ENCODE data around the gene EDDM13.

EDDM13 gene

DNA sequence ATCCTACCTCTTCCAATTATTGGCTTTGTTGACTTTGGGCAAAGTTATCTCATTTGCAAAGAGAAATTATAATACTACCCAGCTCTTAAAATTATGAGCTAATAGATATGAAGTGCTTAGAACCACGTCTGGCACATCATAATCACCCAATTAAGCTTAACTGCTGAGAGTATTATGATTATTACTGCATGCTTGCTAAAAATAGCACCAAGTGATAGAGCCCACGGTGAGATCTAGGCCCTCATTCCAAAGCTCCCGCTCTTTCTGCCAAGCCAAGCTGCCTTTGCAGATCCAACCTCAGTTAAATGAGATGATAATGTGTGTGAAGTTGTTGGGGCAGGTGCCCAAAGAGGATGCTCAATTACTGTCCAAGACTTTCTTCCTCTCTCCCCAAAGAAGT, 6.5 kb upstream of the EDDM13 start:
- H3K4me1 ChIP-seq (ENCODE audit: control insufficient read depth, insufficient read depth, low read length) = no peaks in the 10 kb centered on the region
- no peaks in the 10 kb centered on the region for H3K27me3 ChIP-seq (ENCODE audit: control insufficient read depth, insufficient read depth, low read length)
- H3K36me3 ChIP-seq (ENCODE audit: control insufficient read depth, insufficient read depth, low read length) = no peaks in the 10 kb centered on the region
- no peak overlapping the region for H3K4me3 ChIP-seq (ENCODE audit: low read length)
- H3K9ac ChIP-seq (ENCODE audit: low read length) = no peak overlapping the region
- no peaks in the 10 kb centered on the region for H3K9me3 ChIP-seq (ENCODE audit: control insufficient read depth, low read length)

DNA sequence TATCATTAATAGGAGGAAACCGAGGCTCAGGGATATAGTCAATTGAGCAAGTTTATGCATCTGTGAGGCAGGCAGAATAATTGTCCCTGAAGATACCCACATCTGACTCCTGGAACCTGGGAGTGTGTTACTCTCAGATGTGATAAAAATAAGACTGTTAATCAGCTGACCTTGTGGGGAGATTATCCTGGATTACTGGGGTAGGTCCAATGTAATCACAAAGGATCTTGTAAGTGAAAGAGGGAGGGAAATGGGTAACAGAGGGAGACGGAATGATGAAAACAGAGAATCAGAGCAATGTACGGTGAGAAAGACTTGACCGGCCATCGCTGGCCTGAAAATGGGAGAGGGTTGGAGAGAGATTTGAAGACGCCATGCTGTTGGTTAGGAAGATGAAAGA, 3.2 kb upstream of the EDDM13 start:
- Histone ChIP-seq H3K36me3 (ENCODE audit: control insufficient read depth, insufficient read depth, low read length) (no peaks in the 10 kb centered on the region), H3K4me1 (ENCODE audit: control insufficient read depth, insufficient read depth, low read length) (no peaks in the 10 kb centered on the region), H3K27me3 (ENCODE audit: control insufficient read depth, insufficient read depth, low read length) (no peaks in the 10 kb centered on the region), H3K4me3 (ENCODE audit: low read length) (no peak overlapping the region), H3K9ac (ENCODE audit: low read length) (no peak overlapping the region), H3K9me3 (ENCODE audit: control insufficient read depth, low read length) (no peaks in the 10 kb centered on the region)

DNA sequence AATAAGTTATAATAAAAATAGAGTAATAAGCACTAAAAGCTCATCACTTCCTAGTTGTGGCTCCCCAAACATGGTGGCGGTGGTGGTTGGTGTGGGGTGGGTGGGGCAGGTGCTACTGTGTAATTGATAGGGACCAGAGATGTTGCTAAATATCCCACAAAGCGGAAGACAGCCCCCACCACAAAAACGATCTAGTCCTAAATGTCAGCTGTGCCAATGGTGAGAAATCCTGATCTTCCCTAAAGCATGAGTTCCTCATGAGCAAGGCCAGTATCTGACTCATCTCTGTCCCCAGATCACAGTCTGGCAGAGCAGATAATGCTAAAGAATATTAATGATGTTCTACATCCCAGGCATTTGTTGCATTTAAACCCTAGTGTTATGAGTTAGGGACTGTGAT, 1.9 kb upstream of the EDDM13 start:
- Histone ChIP-seq H3K4me3 (ENCODE audit: low read length) (no peak overlapping the region), H3K4me1 (ENCODE audit: control insufficient read depth, insufficient read depth, low read length) (no peaks in the 10 kb centered on the region), H3K27me3 (ENCODE audit: control insufficient read depth, insufficient read depth, low read length) (no peaks in the 10 kb centered on the region), H3K36me3 (ENCODE audit: control insufficient read depth, insufficient read depth, low read length) (no peaks in the 10 kb centered on the region), H3K9me3 (ENCODE audit: control insufficient read depth, low read length) (no peaks in the 10 kb centered on the region), H3K9ac (ENCODE audit: low read length) (no peak overlapping the region)

DNA sequence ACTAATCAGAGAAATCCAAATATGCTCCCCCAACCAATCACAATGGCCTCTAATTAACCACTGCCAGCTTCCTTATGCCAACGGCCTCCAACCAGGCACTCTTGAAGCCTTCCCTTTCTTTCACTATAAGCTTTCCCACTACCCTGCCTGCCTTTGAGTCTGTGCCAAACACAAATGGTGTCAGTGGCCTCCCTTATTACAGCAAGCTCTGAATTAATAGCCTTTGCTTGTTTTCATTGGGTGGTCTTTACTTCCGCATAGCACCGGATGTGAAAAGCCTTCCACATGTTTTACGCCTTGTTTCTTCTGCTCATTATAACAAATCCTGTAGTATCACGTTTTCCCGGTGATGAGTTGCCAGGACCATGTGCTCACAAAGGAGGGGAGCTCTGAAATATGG, 1.4 kb upstream of the EDDM13 start:
- no peaks in the 10 kb centered on the region for H3K27me3 ChIP-seq (ENCODE audit: control insufficient read depth, insufficient read depth, low read length)
- H3K9ac ChIP-seq (ENCODE audit: low read length) = no peak overlapping the region
- H3K4me1 ChIP-seq (ENCODE audit: control insufficient read depth, insufficient read depth, low read length) = no peaks in the 10 kb centered on the region
- no peaks in the 10 kb centered on the region for H3K36me3 ChIP-seq (ENCODE audit: control insufficient read depth, insufficient read depth, low read length)
- no peak overlapping the region for H3K4me3 ChIP-seq (ENCODE audit: low read length)
- H3K9me3 ChIP-seq (ENCODE audit: control insufficient read depth, low read length) = no peaks in the 10 kb centered on the region

DNA sequence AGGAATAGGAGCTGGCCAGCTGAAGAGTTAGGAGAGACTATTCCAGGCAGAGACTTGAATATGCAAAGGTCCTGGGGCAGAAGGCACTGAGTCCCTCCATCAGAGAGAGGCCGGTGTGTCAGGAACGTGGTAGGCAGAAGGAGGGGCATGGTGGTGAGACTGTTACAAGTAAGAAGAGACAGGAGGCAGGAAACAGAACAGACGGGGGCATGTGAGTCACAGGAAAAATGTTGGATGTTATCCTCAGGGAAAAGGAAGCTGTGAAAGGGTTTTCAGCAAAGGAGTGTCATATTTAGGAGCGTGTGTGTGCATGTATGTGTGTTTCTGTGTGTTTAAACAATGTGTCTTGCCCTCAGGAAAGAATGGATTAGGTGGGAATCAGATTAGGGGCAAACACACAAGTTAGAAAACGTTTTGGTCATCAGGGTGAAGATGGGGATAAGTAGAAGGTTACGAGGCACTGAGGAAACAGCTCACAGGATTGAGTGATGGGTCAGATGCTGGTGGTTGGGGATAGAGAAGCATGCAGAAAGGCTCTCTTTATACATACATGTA, 1.1 kb downstream of the EDDM13 start:
- H3K9me3 ChIP-seq (ENCODE audit: control insufficient read depth, low read length) = no peaks in the 10 kb centered on the region
- no peak overlapping the region for H3K4me3 ChIP-seq (ENCODE audit: low read length)

DNA sequence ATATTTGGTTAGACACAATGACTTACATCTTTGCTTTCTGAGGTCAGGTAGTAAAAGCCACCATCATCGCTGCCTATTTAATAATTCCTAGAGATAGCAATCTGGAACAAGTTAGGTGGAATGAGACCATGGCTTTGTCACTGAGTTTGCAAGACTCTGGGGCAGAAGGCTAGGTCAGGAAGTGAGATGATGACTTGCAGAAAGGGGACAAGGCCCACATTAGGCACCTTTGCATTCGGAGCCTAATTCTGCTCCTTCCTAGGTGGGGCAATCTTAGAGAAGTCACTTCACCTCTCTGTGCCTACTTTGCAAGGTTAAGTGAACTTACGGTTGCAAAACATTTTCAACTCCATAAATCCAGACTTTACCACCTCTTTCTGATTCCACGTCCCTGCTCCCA, 10.3 kb downstream of the EDDM13 start:
- no peak overlapping the region for H3K4me3 ChIP-seq (ENCODE audit: low read length)
- H3K9ac ChIP-seq (ENCODE audit: low read length) = no peak overlapping the region
- no peaks in the 10 kb centered on the region for H3K9me3 ChIP-seq (ENCODE audit: control insufficient read depth, low read length)
- H3K36me3 ChIP-seq (ENCODE audit: control insufficient read depth, insufficient read depth, low read length) = no peaks in the 10 kb centered on the region
- no peaks in the 10 kb centered on the region for H3K27me3 ChIP-seq (ENCODE audit: control insufficient read depth, insufficient read depth, low read length)
- no peaks in the 10 kb centered on the region for H3K4me1 ChIP-seq (ENCODE audit: control insufficient read depth, insufficient read depth, low read length)

More for the DNA sequence above, 1.1 kb downstream of the EDDM13 start:
- Histone ChIP-seq H3K4me1 (ENCODE audit: control insufficient read depth, insufficient read depth, low read length) (no peaks in the 10 kb centered on the region), H3K9ac (ENCODE audit: low read length) (no peak overlapping the region), H3K36me3 (ENCODE audit: control insufficient read depth, insufficient read depth, low read length) (no peaks in the 10 kb centered on the region), H3K27me3 (ENCODE audit: control insufficient read depth, insufficient read depth, low read length) (no peaks in the 10 kb centered on the region)

DNA sequence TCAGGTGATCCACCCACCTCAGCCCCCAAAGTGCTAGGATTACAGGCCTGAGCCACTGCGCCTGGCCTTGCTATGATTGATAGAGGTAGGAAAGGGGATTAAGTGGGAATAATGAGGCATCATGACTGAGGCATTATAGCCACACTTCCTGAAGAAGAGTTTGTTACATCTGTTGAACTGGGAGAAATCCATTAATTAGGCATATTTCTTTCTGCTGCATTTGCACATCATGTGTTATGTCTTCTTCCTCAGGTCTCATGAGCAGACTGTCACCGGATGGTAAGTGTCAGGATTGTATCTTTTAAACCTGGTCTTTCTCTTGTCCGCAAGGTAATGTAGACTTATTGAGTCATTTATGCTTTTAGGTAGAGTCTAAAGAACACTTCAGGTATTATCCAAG, 12.2 kb downstream of the EDDM13 start:
- Histone ChIP-seq H3K36me3 (ENCODE audit: control insufficient read depth, insufficient read depth, low read length) (no peaks in the 10 kb centered on the region), H3K4me3 (ENCODE audit: low read length) (no peak overlapping the region), H3K9me3 (ENCODE audit: control insufficient read depth, low read length) (no peaks in the 10 kb centered on the region), H3K27me3 (ENCODE audit: control insufficient read depth, insufficient read depth, low read length) (no peaks in the 10 kb centered on the region), H3K4me1 (ENCODE audit: control insufficient read depth, insufficient read depth, low read length) (no peaks in the 10 kb centered on the region), H3K9ac (ENCODE audit: low read length) (no peak overlapping the region)

DNA sequence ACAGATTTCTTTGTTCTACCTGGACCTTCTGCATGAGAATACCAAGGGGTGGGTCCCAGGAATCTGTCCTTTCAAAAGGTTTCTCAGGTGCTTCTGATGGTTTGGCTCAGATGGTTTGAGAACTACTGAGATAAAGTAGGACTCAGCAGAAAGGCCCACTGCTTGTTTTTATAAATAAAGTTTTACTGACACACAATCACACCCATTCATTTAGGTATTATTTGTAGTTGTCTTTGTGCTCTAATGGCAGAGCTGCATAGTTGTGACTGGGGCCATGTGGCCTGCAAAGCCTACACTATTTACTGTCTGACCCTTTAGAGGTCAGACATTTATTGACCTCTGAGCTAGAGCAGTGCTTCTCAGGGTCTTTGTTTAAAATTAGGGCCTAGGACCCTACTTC, 17.6 kb downstream of the EDDM13 start:
- H3K36me3 ChIP-seq (ENCODE audit: control insufficient read depth, insufficient read depth, low read length) = no peaks in the 10 kb centered on the region
- no peaks in the 10 kb centered on the region for H3K4me1 ChIP-seq (ENCODE audit: control insufficient read depth, insufficient read depth, low read length)
- no peaks in the 10 kb centered on the region for H3K9me3 ChIP-seq (ENCODE audit: control insufficient read depth, low read length)
- no peak overlapping the region for H3K9ac ChIP-seq (ENCODE audit: low read length)
- no peak overlapping the region for H3K4me3 ChIP-seq (ENCODE audit: low read length)
- H3K27me3 ChIP-seq (ENCODE audit: control insufficient read depth, insufficient read depth, low read length) = no peaks in the 10 kb centered on the region

DNA sequence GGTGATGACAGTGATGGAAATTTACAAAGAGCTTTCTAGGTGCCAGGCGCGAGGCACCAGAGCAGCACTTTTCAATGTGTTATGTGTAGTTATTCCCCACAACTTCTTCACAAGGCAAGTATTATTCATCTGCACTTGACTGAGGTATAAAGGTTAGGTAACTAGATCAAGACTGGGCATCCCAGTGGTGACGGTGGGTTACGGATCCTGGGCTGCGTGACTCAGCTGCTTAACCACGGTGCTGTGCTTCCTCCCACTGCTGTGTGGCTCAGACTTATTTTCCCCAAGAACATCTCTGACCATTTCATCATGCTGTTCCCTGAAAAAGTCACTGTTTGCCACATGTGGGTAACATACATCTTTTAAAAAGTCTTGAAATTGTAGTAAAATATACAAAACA, 19.3 kb downstream of the EDDM13 start:
- H3K36me3 ChIP-seq (ENCODE audit: control insufficient read depth, insufficient read depth, low read length) = no peaks in the 10 kb centered on the region
- no peak overlapping the region for H3K4me3 ChIP-seq (ENCODE audit: low read length)
- H3K9me3 ChIP-seq (ENCODE audit: control insufficient read depth, low read length) = no peaks in the 10 kb centered on the region
- H3K9ac ChIP-seq (ENCODE audit: low read length) = no peak overlapping the region
- no peaks in the 10 kb centered on the region for H3K27me3 ChIP-seq (ENCODE audit: control insufficient read depth, insufficient read depth, low read length)
- no peaks in the 10 kb centered on the region for H3K4me1 ChIP-seq (ENCODE audit: control insufficient read depth, insufficient read depth, low read length)

DNA sequence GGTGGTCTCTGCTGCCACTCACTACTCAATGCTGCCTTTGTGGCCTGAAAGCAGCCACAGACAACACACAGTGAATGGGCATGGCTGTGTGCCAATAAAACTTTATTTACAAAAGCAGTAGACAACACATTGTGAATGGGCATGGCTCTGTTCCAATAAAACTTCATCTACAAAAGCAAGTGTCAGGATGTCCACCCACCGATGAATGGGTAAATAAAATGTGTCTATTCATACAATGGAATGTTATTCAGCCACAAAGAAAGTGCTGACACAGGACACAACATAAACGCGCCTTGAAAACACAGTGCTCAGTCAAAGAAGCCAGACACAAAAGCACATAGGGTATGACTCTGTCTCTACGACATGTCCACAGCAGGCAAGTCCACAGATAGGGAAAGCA, 22.0 kb downstream of the EDDM13 start:
- no peaks in the 10 kb centered on the region for H3K9me3 ChIP-seq (ENCODE audit: control insufficient read depth, low read length)
- no peak overlapping the region for H3K9ac ChIP-seq (ENCODE audit: low read length)
- H3K36me3 ChIP-seq (ENCODE audit: control insufficient read depth, insufficient read depth, low read length) = no peaks in the 10 kb centered on the region
- no peaks in the 10 kb centered on the region for H3K27me3 ChIP-seq (ENCODE audit: control insufficient read depth, insufficient read depth, low read length)
- no peak overlapping the region for H3K4me3 ChIP-seq (ENCODE audit: low read length)
- no peaks in the 10 kb centered on the region for H3K4me1 ChIP-seq (ENCODE audit: control insufficient read depth, insufficient read depth, low read length)

DNA sequence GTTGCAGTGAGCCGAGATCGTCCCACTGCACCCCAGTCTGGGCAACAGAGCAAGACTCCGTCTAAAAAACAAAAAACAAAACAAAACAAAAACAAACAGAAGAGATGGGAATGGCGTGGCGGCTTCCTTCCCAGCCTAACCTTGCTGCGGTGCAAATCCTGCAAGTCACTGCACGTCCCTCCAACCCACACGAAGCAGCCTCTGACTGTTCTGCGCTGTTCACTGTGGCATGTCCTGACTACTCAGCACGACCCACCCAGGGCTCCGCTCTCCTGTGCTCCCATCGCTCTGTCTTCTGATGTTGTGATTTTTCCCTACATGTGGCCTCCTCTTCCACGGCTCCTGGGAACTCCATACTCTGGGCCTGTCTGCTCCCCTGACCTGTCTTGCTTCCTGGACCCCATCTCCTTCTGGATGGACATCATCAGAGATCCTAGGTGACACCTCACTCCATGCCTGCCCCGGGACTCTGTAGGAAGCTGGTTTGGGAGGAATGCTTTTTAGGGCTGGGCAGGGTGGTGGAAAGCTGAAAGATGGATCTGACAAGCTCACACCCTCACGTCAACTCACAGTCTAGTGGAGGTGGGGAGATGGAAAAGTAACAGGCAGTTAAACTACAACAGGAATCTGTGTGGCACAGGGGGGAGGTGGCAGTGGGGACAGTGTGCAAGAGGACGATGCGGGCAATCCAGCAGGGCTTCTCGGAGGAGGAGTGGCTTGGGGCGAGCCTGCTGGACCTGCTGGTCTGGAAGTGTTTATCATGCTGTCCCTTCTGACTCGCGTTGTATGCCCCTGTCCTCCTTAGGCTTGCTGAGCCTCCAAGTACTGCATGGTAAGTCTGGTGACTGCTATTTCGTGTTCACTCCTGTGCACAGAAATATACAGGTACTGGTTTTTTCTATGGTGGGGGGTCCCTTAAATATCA, 23.2 kb downstream of the EDDM13 start:
- Histone ChIP-seq H3K9ac (ENCODE audit: low read length) (no peak overlapping the region), H3K36me3 (ENCODE audit: control insufficient read depth, insufficient read depth, low read length) (no peaks in the 10 kb centered on the region), H3K4me1 (ENCODE audit: control insufficient read depth, insufficient read depth, low read length) (no peaks in the 10 kb centered on the region), H3K4me3 (ENCODE audit: low read length) (no peak overlapping the region), H3K9me3 (ENCODE audit: control insufficient read depth, low read length) (no peaks in the 10 kb centered on the region), H3K27me3 (ENCODE audit: control insufficient read depth, insufficient read depth, low read length) (no peaks in the 10 kb centered on the region)

DNA sequence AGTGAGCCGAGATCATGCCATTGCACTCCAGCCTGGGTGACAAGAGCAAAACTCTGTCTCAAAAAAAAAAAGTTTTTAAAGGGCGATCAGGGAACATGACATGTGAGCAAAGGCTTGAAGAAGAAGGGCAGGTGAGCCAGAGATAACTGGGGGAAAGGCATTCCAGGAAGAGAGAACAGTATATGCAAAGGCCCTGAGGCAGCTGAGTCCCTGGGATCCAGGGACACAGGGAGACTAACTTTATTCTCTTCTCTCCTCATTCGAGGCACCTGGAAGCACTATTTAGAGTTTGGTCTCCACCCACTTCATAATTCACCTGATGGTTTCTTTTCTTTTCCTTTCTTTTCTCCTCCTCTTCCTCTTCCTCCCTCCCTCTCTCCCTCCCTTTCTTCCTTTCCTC, 24.5 kb downstream of the EDDM13 start:
- Histone ChIP-seq H3K9me3 (ENCODE audit: control insufficient read depth, low read length) (no peaks in the 10 kb centered on the region), H3K4me3 (ENCODE audit: low read length) (no peak overlapping the region), H3K4me1 (ENCODE audit: control insufficient read depth, insufficient read depth, low read length) (no peaks in the 10 kb centered on the region), H3K27me3 (ENCODE audit: control insufficient read depth, insufficient read depth, low read length) (no peaks in the 10 kb centered on the region), H3K36me3 (ENCODE audit: control insufficient read depth, insufficient read depth, low read length) (no peaks in the 10 kb centered on the region), H3K9ac (ENCODE audit: low read length) (no peak overlapping the region)
